Cardiac septum (tissue), 1 donor: Measurements from ENCODE around the gene FMNL2. TPM values are rescaled to one million over a fixed set of nuclear protein-coding genes. Genes with fewer than 3 reads are reported as not detected.

Source experiments
- DNase-seq: peaks from one replicate; pipeline ENCODE4 v3.0.0-alpha.2; 2020; ENCODE audit warnings: low spot score
- intact Hi-C: fragments of 100-400 bp; cut with DNase I; formaldehyde crosslinking; loops from one replicate; pipeline ENCODE4 v1.14.0; 2022
- total RNA-seq: library from RNA; stranded (reverse); fragmentation: NEBNext Ultra II Directional; extraction: Animal tissue kit (Norgen Biotek cat#: 25700); gene quantifications from one replicate; pipeline ENCODE4 v1.2.1, GENCODE V29; 2021
- donor health status: DM: no; HTN: no; CAD: no.

The FMNL2 gene
- total RNA-seq, 1 donor from 2014 or later = 6.2 TPM

DNA sequence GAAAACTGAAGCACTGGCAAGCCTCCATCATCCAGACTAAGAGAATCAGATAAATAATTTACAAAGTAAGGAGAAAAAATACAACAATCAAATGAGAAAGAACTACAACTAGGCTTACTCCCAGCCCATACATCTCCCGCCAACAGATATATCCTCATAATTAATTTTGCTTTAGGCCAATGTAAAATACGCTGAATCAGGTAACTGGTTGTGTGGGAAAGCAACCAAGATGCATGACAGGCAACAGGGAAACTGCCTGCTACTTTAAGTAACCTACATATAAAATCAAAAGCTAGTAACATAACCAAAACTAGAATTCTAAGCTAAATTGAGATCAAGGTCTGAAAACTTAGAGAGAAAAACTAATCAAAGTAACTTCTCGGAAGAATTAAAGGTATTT lies 360.8 kb downstream of the FMNL2 start:
- intact Hi-C loops = no loop called here
- no peak for DNase-seq

- no peak for DNase-seq
- intact Hi-C loops = no loop called here
Observed at GRCh38 chr2:152696476-152696875, 361.5 kb downstream of the FMNL2 start.

Other genes starting within 250 kb of the FMNL2 start
- 0.67 TPM for gene CACNB4, start 236.1 kb upstream of the FMNL2 start, total RNA-seq
- gene STAM2, start 159.4 kb upstream of the FMNL2 start, total RNA-seq = 28.9 TPM